Common myeloid progenitor, CD34-positive (primary cell): ENCODE measurements around the gene SWT1.
A peak's percentile ranks its signal among the peaks of the same experiment; 100 is the strongest.

Source experiments
- CTCF ChIA-PET: fragments of 350-600 bp; sonication (Branson Sonifier 250); formaldehyde crosslinking; loops from one replicate; lab custom pipeline; 2021; ENCODE audit warnings: antibody characterized with exemption; lab: Charles Lee
- POLR2A ChIA-PET: fragments of 350-600 bp; sonication (Branson Sonifier 250); formaldehyde crosslinking; loops from one replicate; lab custom pipeline; 2021; ENCODE audit warnings: antibody characterized with exemption; lab: Charles Lee
- DNase-seq, 3 donors: peaks; one replicate each; pipeline versions ENCODE4 v3.0.0 to v3.0.0-alpha.2; 2013
- H3K27ac ChIP-seq, 2 experiments: 1 replicate in 1 of 2; 2 replicates in 1 of 2; pipeline ENCODE4 v1.7.0; 2013; ENCODE audit warnings: inconsistent platforms in 2 of 2, low read length in 2 of 2, mild to moderate bottlenecking in 2 of 2, low read depth in 1 of 2, moderate library complexity in 1 of 2; ENCODE audit not compliant: severe bottlenecking in 2 of 2, insufficient read depth in 1 of 2, poor library complexity in 1 of 2
- H3K27me3 ChIP-seq, 5 experiments: replicated peaks in 2 of 5; 1 replicate in 3 of 5; 2 replicates in 2 of 5; pipeline versions ENCODE4 v1.6.1 to v1.7.0; 2013; ENCODE audit warnings: low read length in 4 of 5, mild to moderate bottlenecking in 2 of 5, moderate library complexity in 2 of 5, inconsistent platforms in 1 of 5; ENCODE audit not compliant: insufficient read depth in 5 of 5, control insufficient read depth in 4 of 5
- H3K36me3 ChIP-seq, 4 experiments: 1 replicate in 2 of 4; 2 replicates in 2 of 4; pipeline versions ENCODE4 v1.6.1 to v1.7.0; 2013; ENCODE audit warnings: low read length in 3 of 4, control low read depth in 1 of 4, mild to moderate bottlenecking in 1 of 4; ENCODE audit not compliant: control insufficient read depth in 4 of 4, insufficient read depth in 4 of 4
- H3K4me1 ChIP-seq, 4 experiments: 1 replicate in 3 of 4; 2 replicates in 1 of 4; pipeline versions ENCODE4 v1.6.1 to v1.7.1; 2013; ENCODE audit warnings: low read length in 3 of 4, mild to moderate bottlenecking in 3 of 4, control low read depth in 1 of 4, inconsistent platforms in 1 of 4, moderate library complexity in 1 of 4; ENCODE audit not compliant: control insufficient read depth in 4 of 4, insufficient read depth in 4 of 4; ENCODE audit errors: control extremely low read depth in 1 of 4
- H3K4me3 ChIP-seq, 7 experiments: 1 replicate in 4 of 7; 2 replicates in 3 of 7; pipeline versions ENCODE4 v1.5.1 to v1.7.0; 2013; ENCODE audit warnings: mild to moderate bottlenecking in 7 of 7, low read length in 6 of 7, moderate library complexity in 6 of 7, inconsistent platforms in 2 of 7, low read depth in 2 of 7, control low read depth in 1 of 7; ENCODE audit not compliant: insufficient read depth in 4 of 7, control insufficient read depth in 1 of 7; ENCODE audit errors: extremely low read depth in 1 of 7
- H3K9me3 ChIP-seq, 5 experiments: 1 replicate in 4 of 5; 2 replicates in 1 of 5; pipeline versions ENCODE4 v1.6.1 to v1.7.1; 2013; ENCODE audit warnings: low read length in 4 of 5, mild to moderate bottlenecking in 2 of 5, inconsistent platforms in 1 of 5, low read depth in 1 of 5, moderate library complexity in 1 of 5; ENCODE audit not compliant: control insufficient read depth in 4 of 5, insufficient read depth in 2 of 5; ENCODE audit errors: control extremely low read depth in 1 of 5
- WGBS: methylation state at CpG from one replicate; pipeline ENCODE4 v1.1.5; 2013; ENCODE audit not compliant: insufficient coverage; 5-methylcytosine and 5-hydroxymethylcytosine counted together

The SWT1 gene

GRCh38 chr1:185263292-185263691 is 106.3 kb downstream of the SWT1 start:
- Histone ChIP-seq H3K36me3 (peaks cover 0 to 2% (median 0%) of the 10 kb centered on the region in 4 experiments), H3K27ac (no peak overlapping the region), H3K4me1 (no peaks in the 10 kb centered on the region), H3K4me3 (no peak overlapping the region), H3K27me3 (no peaks in the 10 kb centered on the region), H3K9me3 (peaks cover 0 to 2% (median 0%) of the 10 kb centered on the region in 5 experiments)
- 83% methylated on average over 1 of the region's 3 CpGs for WGBS
- POLR2A ChIA-PET, result no interaction called here
- DNase-seq, result no peak
- CTCF ChIA-PET, result interaction anchor here (1.8 kb wide), 1 partner anchor 18 kb away, joined by 5 read pairs; no protein-coding TSS in a partner anchor

GRCh38 chr1:185263780-185264179 is 106.8 kb downstream of the SWT1 start:
- Histone ChIP-seq H3K4me3 (no peak overlapping the region), H3K27ac (no peak overlapping the region), H3K9me3 (peaks cover 0 to 2% (median 0%) of the 10 kb centered on the region in 5 experiments), H3K27me3 (no peaks in the 10 kb centered on the region), H3K4me1 (no peaks in the 10 kb centered on the region), H3K36me3 (peaks cover 0 to 2% (median 0%) of the 10 kb centered on the region in 4 experiments)
- DNase-seq, result no peak
- ChIA-PET CTCF (interaction anchor here (1.8 kb wide), 1 partner anchor 18 kb away, joined by 5 read pairs; no protein-coding TSS in a partner anchor), POLR2A (no interaction called here)
- WGBS, result no CpG with 5 or more reads among the region's 1 CpG

- 100% methylated on average over 2 of the region's 4 CpGs for WGBS
- ChIA-PET POLR2A (no interaction called here), CTCF (interaction anchor here (1.3 to 1.5 kb wide), 2 partner anchors 8 to 21 kb away, joined by 3 to 4 read pairs; no protein-coding TSS in a partner anchor)
- DNase-seq, result no peak
- Histone ChIP-seq H3K4me1 (no peaks in the 10 kb centered on the region), H3K27ac (no peak overlapping the region), H3K9me3 (peaks cover 0 to 2% (median 0%) of the 10 kb centered on the region in 5 experiments), H3K27me3 (no peaks in the 10 kb centered on the region), H3K4me3 (no peak overlapping the region), H3K36me3 (no peaks in the 10 kb centered on the region)
Measured at GRCh38 chr1:185265314-185265713, 108.3 kb downstream of the SWT1 start.

- WGBS, result 100% methylated on average over 2 of the region's 3 CpGs
- CTCF ChIA-PET, result no interaction called here
- POLR2A ChIA-PET, result no interaction called here
- H3K36me3 ChIP-seq, result no peaks in the 10 kb centered on the region
- peak in 2 of 3 donors; percentile 25 to 56 for DNase-seq
- no peaks in the 10 kb centered on the region for H3K27me3 ChIP-seq
- H3K9me3 ChIP-seq, result peaks cover 0 to 2% (median 0%) of the 10 kb centered on the region in 5 experiments
- H3K27ac ChIP-seq, result no peak overlapping the region
- H3K4me3 ChIP-seq, result no peak overlapping the region
- no peaks in the 10 kb centered on the region for H3K4me1 ChIP-seq
Measured at GRCh38 chr1:185267301-185267700, 110.3 kb downstream of the SWT1 start.

GRCh38 chr1:185267701-185268100 is 110.7 kb downstream of the SWT1 start:
- Histone ChIP-seq H3K9me3 (peaks cover 0 to 2% (median 0%) of the 10 kb centered on the region in 5 experiments), H3K4me1 (no peaks in the 10 kb centered on the region), H3K36me3 (no peaks in the 10 kb centered on the region), H3K27ac (no peak overlapping the region), H3K27me3 (no peaks in the 10 kb centered on the region), H3K4me3 (no peak overlapping the region)
- DNase-seq, result no peak
- POLR2A ChIA-PET, result no interaction called here
- CTCF ChIA-PET, result no interaction called here

GRCh38 chr1:185268352-185268751 is 111.4 kb downstream of the SWT1 start:
- no peak overlapping the region for H3K27ac ChIP-seq
- H3K4me3 ChIP-seq, result no peak overlapping the region
- ChIA-PET CTCF (no interaction called here), POLR2A (no interaction called here)
- no peaks in the 10 kb centered on the region for H3K36me3 ChIP-seq
- no peak for DNase-seq
- H3K4me1 ChIP-seq, result no peaks in the 10 kb centered on the region
- WGBS, result no CpG with 5 or more reads among the region's 2 CpGs
- H3K27me3 ChIP-seq, result no peaks in the 10 kb centered on the region
- peaks cover 0 to 2% (median 0%) of the 10 kb centered on the region in 5 experiments for H3K9me3 ChIP-seq

GRCh38 chr1:185271921-185272320 is 115.0 kb downstream of the SWT1 start:
- Histone ChIP-seq H3K27ac (no peak overlapping the region), H3K9me3 (no peaks in the 10 kb centered on the region), H3K4me1 (no peaks in the 10 kb centered on the region), H3K4me3 (no peak overlapping the region), H3K27me3 (no peaks in the 10 kb centered on the region), H3K36me3 (no peaks in the 10 kb centered on the region)
- ChIA-PET POLR2A (no interaction called here), CTCF (no interaction called here)
- 100% methylated on average over 1 of the region's 4 CpGs for WGBS
- no peak for DNase-seq
